Hepatocyte (in vitro differentiated cells): ENCODE data around the gene ARHGEF26.

Source experiments
- EZH2phosphoT487 ChIP-seq: fragments of 200-600 bp; sonication (generic); IDR thresholded peaks from one replicate; pipeline ENCODE4 v1.6.1; 2018; ENCODE audit warnings: antibody characterized with exemption, mild to moderate bottlenecking, low read depth, moderate library complexity; ENCODE audit not compliant: unreplicated experiment, severe bottlenecking
- TF ChIP-seq, protein P1 (sequence below): fragments of 200-600 bp; sonication (generic); IDR thresholded peaks from 2 replicates; pipeline ENCODE4 v1.5.1; 2016; ENCODE audit warnings: antibody characterized with exemption, mild to moderate bottlenecking; ENCODE audit not compliant: poor library complexity

DNA sequence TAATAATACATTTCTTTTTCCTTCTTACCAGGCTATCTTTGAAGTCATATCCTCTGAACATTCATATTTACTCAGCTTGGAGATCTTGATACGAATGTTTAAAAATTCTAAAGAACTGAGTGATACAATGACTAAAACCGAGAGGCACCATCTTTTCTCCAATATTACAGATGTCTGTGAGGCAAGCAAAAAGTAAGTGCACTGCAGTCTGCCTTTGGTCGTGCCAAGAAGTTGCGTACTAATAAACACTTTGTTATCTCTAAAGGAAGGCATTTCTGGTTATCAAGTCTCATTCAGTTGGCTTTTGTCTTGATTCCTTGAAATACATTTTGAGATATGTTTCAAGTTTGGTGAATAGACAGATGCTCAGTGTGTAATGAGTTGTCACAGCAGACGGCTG lies 31.6 kb downstream of the ARHGEF26 start:
- TF ChIP-seq, protein P1, sequence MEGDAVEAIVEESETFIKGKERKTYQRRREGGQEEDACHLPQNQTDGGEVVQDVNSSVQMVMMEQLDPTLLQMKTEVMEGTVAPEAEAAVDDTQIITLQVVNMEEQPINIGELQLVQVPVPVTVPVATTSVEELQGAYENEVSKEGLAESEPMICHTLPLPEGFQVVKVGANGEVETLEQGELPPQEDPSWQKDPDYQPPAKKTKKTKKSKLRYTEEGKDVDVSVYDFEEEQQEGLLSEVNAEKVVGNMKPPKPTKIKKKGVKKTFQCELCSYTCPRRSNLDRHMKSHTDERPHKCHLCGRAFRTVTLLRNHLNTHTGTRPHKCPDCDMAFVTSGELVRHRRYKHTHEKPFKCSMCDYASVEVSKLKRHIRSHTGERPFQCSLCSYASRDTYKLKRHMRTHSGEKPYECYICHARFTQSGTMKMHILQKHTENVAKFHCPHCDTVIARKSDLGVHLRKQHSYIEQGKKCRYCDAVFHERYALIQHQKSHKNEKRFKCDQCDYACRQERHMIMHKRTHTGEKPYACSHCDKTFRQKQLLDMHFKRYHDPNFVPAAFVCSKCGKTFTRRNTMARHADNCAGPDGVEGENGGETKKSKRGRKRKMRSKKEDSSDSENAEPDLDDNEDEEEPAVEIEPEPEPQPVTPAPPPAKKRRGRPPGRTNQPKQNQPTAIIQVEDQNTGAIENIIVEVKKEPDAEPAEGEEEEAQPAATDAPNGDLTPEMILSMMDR: no peak
- no peak for TF ChIP-seq EZH2phosphoT487
